Neural progenitor cell (in vitro differentiated cells): ENCODE data around the gene PCDHGB4. TPM values are rescaled to one million over a fixed set of nuclear protein-coding genes. Genes with fewer than 3 reads are reported as not detected.
A peak's percentile ranks its signal among the peaks of the same experiment; 100 is the strongest.

Experiments used
- DNase-seq: peaks from one replicate; pipeline ENCODE4 v3.0.0-alpha.2; 2016; ENCODE audit warnings: low spot score
- H2AFZ ChIP-seq: fragments of 200-600 bp; sonication (generic); replicated peaks from 2 replicates; pipeline ENCODE4 v1.6.1; 2016; ENCODE audit warnings: antibody characterized with exemption
- H3F3A ChIP-seq: fragments of 200-600 bp; sonication (generic); 2 replicates; pipeline ENCODE4 v1.6.1; 2016; ENCODE audit warnings: antibody characterized with exemption, low read depth
- H3K27ac ChIP-seq: fragments of 200-600 bp; sonication (generic); 2 replicates; pipeline ENCODE4 v1.5.1; 2016; ENCODE audit warnings: mild to moderate bottlenecking
- H3K27me3 ChIP-seq: fragments of 200-600 bp; sonication (generic); 2 replicates; pipeline ENCODE4 v1.6.1; 2016; ENCODE audit warnings: mild to moderate bottlenecking, moderate library complexity
- H3K36me3 ChIP-seq: fragments of 200-600 bp; sonication (generic); 2 replicates; pipeline ENCODE4 v1.5.1; 2016
- H3K4me1 ChIP-seq: fragments of 200-600 bp; sonication (generic); 2 replicates; pipeline ENCODE4 v1.6.1; 2016; ENCODE audit warnings: mixed run types
- H3K4me2 ChIP-seq: fragments of 200-600 bp; sonication (generic); 2 replicates; pipeline ENCODE4 v1.6.1; 2016
- H3K4me3 ChIP-seq: fragments of 200-600 bp; sonication (generic); 2 replicates; pipeline ENCODE4 v1.5.1; 2016
- H3K79me2 ChIP-seq: fragments of 200-600 bp; sonication (generic); 2 replicates; pipeline ENCODE4 v1.6.1; 2016; ENCODE audit warnings: low read depth
- H3K9ac ChIP-seq: fragments of 200-600 bp; sonication (generic); 2 replicates; pipeline ENCODE4 v1.6.1; 2016
- H3K9me3 ChIP-seq: fragments of 200-600 bp; sonication (generic); 2 replicates; pipeline ENCODE4 v1.5.1; 2016; ENCODE audit warnings: low read depth
- H4K20me1 ChIP-seq: fragments of 200-600 bp; sonication (generic); 2 replicates; pipeline ENCODE4 v1.6.1; 2016; ENCODE audit warnings: low read depth
- H3K27ac Mint-ChIP-seq: 3 replicates; pipeline ENCODE4 v1.8.0; 2021; ENCODE audit warnings: mixed read lengths
- H3K27me3 Mint-ChIP-seq: 2 replicates; pipeline ENCODE4 v1.8.0; 2022; ENCODE audit warnings: low read depth, mild to moderate bottlenecking, inconsistent platforms, moderate library complexity, mixed read lengths; ENCODE audit not compliant: insufficient read depth
- H3K36me3 Mint-ChIP-seq: 3 replicates; pipeline ENCODE4 v1.8.0; 2021; ENCODE audit warnings: mixed read lengths
- H3K4me1 Mint-ChIP-seq: 3 replicates; pipeline ENCODE4 v1.8.0; 2021; ENCODE audit warnings: mixed read lengths
- H3K4me3 Mint-ChIP-seq: 3 replicates; pipeline ENCODE4 v1.8.0; 2021; ENCODE audit warnings: mild to moderate bottlenecking, moderate library complexity, mixed read lengths
- H3K9me3 Mint-ChIP-seq: 3 replicates; pipeline ENCODE4 v1.8.0; 2020; ENCODE audit warnings: mixed read lengths
- CTCF ChIP-seq: fragments of 200-600 bp; sonication (generic); IDR thresholded peaks from 2 replicates; pipeline ENCODE4 v1.5.1; 2017; ENCODE audit warnings: antibody characterized with exemption, mild to moderate bottlenecking
- EZH2 ChIP-seq: fragments of 200-600 bp; sonication (generic); IDR thresholded peaks from 2 replicates; pipeline ENCODE4 v1.6.1; 2017; ENCODE audit warnings: antibody characterized with exemption, mild to moderate bottlenecking, moderate library complexity
- EZH2phosphoT487 ChIP-seq: fragments of 200-600 bp; sonication (generic); IDR thresholded peaks from 2 replicates; pipeline ENCODE4 v1.6.1; 2017; ENCODE audit warnings: antibody characterized with exemption
- total RNA-seq: library from RNA; depleted of rRNA; stranded (reverse); fragments of >200 nt; gene quantifications from 2 replicates; pipeline ENCODE4 v1.2.3, GENCODE V29; 2015; ENCODE audit warnings: low replicate concordance

PCDHGB4 gene
- total RNA-seq, 1 donor from 2014 or later: 10.4 TPM

DNA sequence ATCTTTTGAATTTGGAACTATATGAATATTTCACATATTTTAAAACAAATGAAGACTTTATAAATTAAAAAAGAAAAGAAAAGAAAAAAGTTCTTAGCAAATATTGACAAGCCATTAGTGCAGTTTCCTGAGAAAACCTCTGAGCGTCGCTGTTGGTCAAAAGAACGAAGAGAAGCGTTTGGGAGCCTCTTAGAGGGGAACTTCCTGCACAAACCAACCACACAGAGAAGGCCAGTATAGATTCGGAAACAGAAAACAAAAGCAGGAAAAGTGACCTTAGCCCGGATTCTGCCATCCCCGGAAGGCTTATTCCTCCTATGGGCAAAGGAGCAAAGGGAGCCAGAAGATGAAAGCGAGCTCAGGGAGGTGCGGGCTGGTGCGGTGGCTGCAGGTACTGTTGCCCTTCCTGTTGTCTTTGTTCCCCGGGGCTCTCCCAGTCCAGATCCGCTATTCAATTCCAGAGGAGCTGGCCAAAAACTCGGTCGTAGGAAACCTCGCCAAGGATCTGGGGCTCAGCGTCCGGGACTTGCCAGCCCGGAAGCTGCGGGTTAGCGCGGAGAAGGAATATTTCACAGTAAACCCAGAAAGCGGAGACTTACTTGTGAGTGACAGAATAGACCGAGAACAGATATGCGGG is 27.6 kb upstream of the PCDHGB4 start, which contains the start of gene PCDHGB2:
TSS of gene PCDHGB2 (plus strand) at position 205 of the 637 bp plus-strand sequence. CDS start at position 347, 142 bp downstream.
- no peaks in the 10 kb centered on the region for H3K36me3 ChIP-seq
- no peak within 1 kb of the TSS for H3K27ac Mint-ChIP-seq
- peaks cover 13% of the 10 kb centered on the region for H3K9me3 ChIP-seq
- H3K27me3 ChIP-seq: no peaks in the 10 kb centered on the region
- H3K9me3 Mint-ChIP-seq: peaks cover 71% of the 10 kb centered on the region
- no peaks in the 10 kb centered on the region for H3F3A ChIP-seq
- TF ChIP-seq EZH2 (no peak), CTCF (peak; percentile 49)
- H3K79me2 ChIP-seq: no peaks in the 10 kb centered on the region
- H3K4me1 ChIP-seq: no peaks in the 10 kb centered on the region
- no peaks in the 10 kb centered on the region for H4K20me1 ChIP-seq
- no peak within 1 kb of the TSS for H3K4me3 Mint-ChIP-seq
- peak; percentile 38 for DNase-seq
- H3K4me2 ChIP-seq: no peak within 1 kb of the TSS
- peaks cover 4% of the 10 kb centered on the region for H3K27me3 Mint-ChIP-seq
- H3K36me3 Mint-ChIP-seq: peaks cover 4% of the 10 kb centered on the region
- H3K4me3 ChIP-seq: no peak within 1 kb of the TSS
- peak within 1 kb of the TSS; percentile 24 for H2AFZ ChIP-seq
- H3K9ac ChIP-seq: no peak within 1 kb of the TSS
- H3K4me1 Mint-ChIP-seq: no peaks in the 10 kb centered on the region
- H3K27ac ChIP-seq: no peak within 1 kb of the TSS

- H3F3A ChIP-seq: no peaks in the 10 kb centered on the region
- H3K4me2 ChIP-seq: no peak overlapping the region
- DNase-seq: no peak
- TF ChIP-seq EZH2: no peak
- no peak for TF ChIP-seq EZH2phosphoT487
- TF ChIP-seq CTCF: no peak
- no peak overlapping the region for H3K4me3 ChIP-seq
- no peak overlapping the region for H2AFZ ChIP-seq
- Mint-ChIP-seq H3K27ac (no peak overlapping the region), H3K4me1 (no peaks in the 10 kb centered on the region), H3K36me3 (peaks cover 4% of the 10 kb centered on the region), H3K27me3 (peaks cover 7% of the 10 kb centered on the region), H3K4me3 (no peak overlapping the region), H3K9me3 (peaks cover 73% of the 10 kb centered on the region)
- H4K20me1 ChIP-seq: no peaks in the 10 kb centered on the region
- H3K27me3 ChIP-seq: no peaks in the 10 kb centered on the region
- H3K9ac ChIP-seq: no peak overlapping the region
- no peaks in the 10 kb centered on the region for H3K79me2 ChIP-seq
- peaks cover 13% of the 10 kb centered on the region for H3K9me3 ChIP-seq
- H3K36me3 ChIP-seq: no peaks in the 10 kb centered on the region
- no peaks in the 10 kb centered on the region for H3K4me1 ChIP-seq
- H3K27ac ChIP-seq: no peak overlapping the region
Measured at GRCh38 chr5:141360685-141361084, 26.8 kb upstream of the PCDHGB4 start.

- Histone ChIP-seq H3K4me2 (no peak overlapping the region), H4K20me1 (no peaks in the 10 kb centered on the region), H3F3A (no peaks in the 10 kb centered on the region), H3K9me3 (peaks cover 13% of the 10 kb centered on the region), H3K4me3 (no peak overlapping the region), H3K9ac (no peak overlapping the region), H3K27me3 (no peaks in the 10 kb centered on the region), H3K79me2 (no peaks in the 10 kb centered on the region), H3K27ac (no peak overlapping the region), H3K4me1 (no peaks in the 10 kb centered on the region), H3K36me3 (no peaks in the 10 kb centered on the region), H2AFZ (no peak overlapping the region)
- no peak for TF ChIP-seq EZH2phosphoT487
- no peak for TF ChIP-seq CTCF
- TF ChIP-seq EZH2: no peak
- peaks cover 4% of the 10 kb centered on the region for H3K36me3 Mint-ChIP-seq
- DNase-seq: no peak
- no peak overlapping the region for H3K27ac Mint-ChIP-seq
- H3K4me1 Mint-ChIP-seq: no peaks in the 10 kb centered on the region
- H3K9me3 Mint-ChIP-seq: peaks cover 69% of the 10 kb centered on the region
- H3K27me3 Mint-ChIP-seq: peaks cover 4% of the 10 kb centered on the region
- no peak overlapping the region for H3K4me3 Mint-ChIP-seq
Measured at GRCh38 chr5:141362719-141363118, 24.8 kb upstream of the PCDHGB4 start.
